Loucy (cell line): Measurements from ENCODE around the gene ZFP62.

ENCODE experiments used
- H2AFZ ChIP-seq: fragments of 200-600 bp; sonication (generic); 2 replicates; pipeline ENCODE4 v1.6.0; 2016; ENCODE audit warnings: antibody characterized with exemption, mild to moderate bottlenecking, low read length, moderate library complexity
- H3F3A ChIP-seq: fragments of 200-600 bp; 2 replicates; pipeline ENCODE4 v1.6.0; 2016; ENCODE audit warnings: antibody characterized with exemption, low read depth, mild to moderate bottlenecking
- H3K27me3 ChIP-seq: fragments of 200-600 bp; sonication (generic); 2 replicates; pipeline ENCODE4 v1.6.1; 2014; ENCODE audit warnings: low read length, mild to moderate bottlenecking; ENCODE audit not compliant: insufficient read depth, poor library complexity, severe bottlenecking
- H3K36me3 ChIP-seq: fragments of 200-600 bp; sonication (generic); 2 replicates; pipeline ENCODE4 v1.6.1; 2016; ENCODE audit warnings: low read length; ENCODE audit not compliant: insufficient read depth
- H3K4me1 ChIP-seq: fragments of 200-600 bp; sonication (generic); 2 replicates; pipeline ENCODE4 v1.5.1; 2014; ENCODE audit warnings: low read length, mild to moderate bottlenecking; ENCODE audit not compliant: insufficient read depth, poor library complexity, severe bottlenecking
- H3K4me2 ChIP-seq: fragments of 200-600 bp; sonication (generic); 2 replicates; pipeline ENCODE4 v1.6.0; 2014; ENCODE audit warnings: antibody characterized with exemption, low read length, low read depth, mild to moderate bottlenecking; ENCODE audit not compliant: poor library complexity, severe bottlenecking
- H3K4me3 ChIP-seq: fragments of 200-600 bp; sonication (generic); 2 replicates; pipeline ENCODE4 v1.5.1; 2014; ENCODE audit warnings: low read length, mild to moderate bottlenecking, mixed read lengths; ENCODE audit not compliant: poor library complexity, severe bottlenecking
- H3K79me2 ChIP-seq: fragments of 200-600 bp; sonication (generic); 2 replicates; pipeline ENCODE4 v1.6.1; 2014; ENCODE audit warnings: low read length; ENCODE audit not compliant: insufficient read depth
- H3K9ac ChIP-seq: fragments of 200-600 bp; sonication (generic); 2 replicates; pipeline ENCODE4 v1.6.0; 2014; ENCODE audit warnings: mild to moderate bottlenecking, low read depth, low read length, moderate library complexity; ENCODE audit not compliant: poor library complexity, severe bottlenecking
- H3K9me2 ChIP-seq: fragments of 200-600 bp; sonication (generic); replicated peaks from 2 replicates; pipeline ENCODE4 v1.6.1; 2016; ENCODE audit warnings: low read depth, low read length, mixed read lengths
- H3K9me3 ChIP-seq: fragments of 200-600 bp; sonication (generic); 2 replicates; pipeline ENCODE4 v1.6.1; 2014; ENCODE audit warnings: mild to moderate bottlenecking, antibody characterized with exemption, low read length, low read depth; ENCODE audit not compliant: insufficient read depth
- H4K20me1 ChIP-seq: fragments of 200-600 bp; sonication (generic); 2 replicates; pipeline ENCODE4 v1.6.0; 2014; ENCODE audit warnings: antibody characterized with exemption, low read length, mild to moderate bottlenecking; ENCODE audit not compliant: insufficient read depth, poor library complexity, severe bottlenecking
- CTCF ChIP-seq: fragments of 200-600 bp; sonication (generic); conservative IDR thresholded peaks from 2 replicates; pipeline ENCODE4 v1.5.1; 2014; ENCODE audit warnings: mild to moderate bottlenecking, antibody characterized with exemption, low read length
- EZH2phosphoT487 ChIP-seq: fragments of 200-600 bp; IDR thresholded peaks from 2 replicates; pipeline ENCODE4 v1.6.1; 2018; ENCODE audit warnings: antibody characterized with exemption, mild to moderate bottlenecking, moderate library complexity, borderline replicate concordance

ZFP62 gene

DNA sequence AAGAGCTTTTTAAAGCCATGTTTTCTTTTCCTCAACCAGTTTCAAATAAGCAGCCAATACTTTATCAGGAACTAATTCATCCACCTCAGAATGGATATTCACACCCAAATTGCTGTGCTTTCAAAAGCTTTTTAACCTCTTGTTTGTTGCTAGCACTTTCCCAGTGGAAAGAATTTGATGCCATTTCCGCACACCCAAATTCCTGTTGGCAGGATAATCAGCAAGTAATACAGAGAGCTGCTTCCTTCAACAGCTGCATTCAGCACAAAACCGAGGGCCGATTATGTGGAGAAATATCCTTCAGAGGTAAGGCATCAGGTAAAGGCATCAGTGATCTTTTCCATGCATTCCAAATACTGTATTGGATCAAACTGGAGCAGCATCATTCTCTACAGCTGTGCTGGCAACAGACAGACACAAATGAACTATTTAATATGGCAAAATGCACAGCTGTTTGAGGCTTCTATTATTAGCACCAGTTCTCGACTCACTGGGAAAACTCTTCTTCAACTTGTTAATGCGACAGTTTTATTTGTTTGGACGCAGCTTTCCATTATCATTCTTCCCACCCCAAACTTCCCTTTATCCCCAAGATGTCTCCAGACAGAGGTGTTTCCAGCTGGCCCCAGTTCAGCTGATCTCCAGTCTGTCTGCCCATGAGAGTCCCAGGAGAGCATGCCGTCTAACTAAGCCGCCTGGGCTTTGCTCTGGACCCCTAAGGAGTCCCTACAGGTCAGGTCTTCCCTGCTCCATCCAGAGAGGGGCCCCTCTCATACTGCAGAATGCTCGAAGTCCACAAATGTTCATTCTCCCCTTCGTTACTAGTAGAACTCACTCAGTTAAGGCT is 36.2 kb downstream of the ZFP62 start:
- H3K4me3 ChIP-seq = no peak overlapping the region
- H3K4me1 ChIP-seq = peaks cover 1% of the 10 kb centered on the region
- H3K9ac ChIP-seq = no peak overlapping the region
- TF ChIP-seq EZH2phosphoT487 (no peak), CTCF (no peak)
- peaks cover 3% of the 10 kb centered on the region for H3K79me2 ChIP-seq
- no peak overlapping the region for H3K4me2 ChIP-seq
- no peaks in the 10 kb centered on the region for H3F3A ChIP-seq
- no peaks in the 10 kb centered on the region for H3K36me3 ChIP-seq
- no peaks in the 10 kb centered on the region for H3K9me2 ChIP-seq
- H2AFZ ChIP-seq = no peak overlapping the region
- no peaks in the 10 kb centered on the region for H4K20me1 ChIP-seq
- no peaks in the 10 kb centered on the region for H3K9me3 ChIP-seq
- no peaks in the 10 kb centered on the region for H3K27me3 ChIP-seq

GRCh38 chr5:180823940-180824629 is 37.0 kb downstream of the ZFP62 start:
- no peak overlapping the region for H3K4me3 ChIP-seq
- no peaks in the 10 kb centered on the region for H3K36me3 ChIP-seq
- no peaks in the 10 kb centered on the region for H3K27me3 ChIP-seq
- no peak overlapping the region for H2AFZ ChIP-seq
- H3K9ac ChIP-seq = no peak overlapping the region
- no peaks in the 10 kb centered on the region for H4K20me1 ChIP-seq
- H3K9me3 ChIP-seq = no peaks in the 10 kb centered on the region
- no peaks in the 10 kb centered on the region for H3K79me2 ChIP-seq
- H3K4me1 ChIP-seq = no peaks in the 10 kb centered on the region
- no peaks in the 10 kb centered on the region for H3K9me2 ChIP-seq
- H3K4me2 ChIP-seq = no peak overlapping the region
- H3F3A ChIP-seq = no peaks in the 10 kb centered on the region
- TF ChIP-seq CTCF (no peak), EZH2phosphoT487 (no peak)

DNA sequence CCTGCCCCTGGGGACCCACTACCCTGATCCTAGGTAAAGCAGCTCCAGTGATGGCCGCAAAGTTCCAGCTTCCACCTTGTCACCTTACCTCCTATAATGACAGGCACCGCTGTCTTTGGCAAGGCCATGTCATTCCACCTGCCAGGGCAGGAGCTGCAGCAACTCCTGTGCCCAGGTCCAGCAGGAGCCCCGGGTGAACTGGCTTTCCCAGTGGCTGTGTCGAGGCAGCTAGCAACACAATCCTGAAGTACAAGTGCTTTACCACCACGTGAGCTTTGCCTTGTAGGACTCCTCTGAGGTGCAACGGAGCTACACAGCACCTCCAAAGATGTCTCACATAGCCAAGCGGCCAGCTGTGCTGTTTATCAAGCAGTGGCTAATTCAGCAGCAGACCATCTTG is 37.7 kb downstream of the ZFP62 start:
- Histone ChIP-seq H3K9me3 (no peaks in the 10 kb centered on the region), H3F3A (no peaks in the 10 kb centered on the region), H3K79me2 (no peaks in the 10 kb centered on the region), H3K9me2 (no peaks in the 10 kb centered on the region), H2AFZ (no peak overlapping the region), H3K36me3 (no peaks in the 10 kb centered on the region), H3K4me1 (no peaks in the 10 kb centered on the region), H3K9ac (no peak overlapping the region), H3K27me3 (no peaks in the 10 kb centered on the region), H3K4me3 (no peak overlapping the region), H3K4me2 (no peak overlapping the region), H4K20me1 (no peaks in the 10 kb centered on the region)
- TF ChIP-seq CTCF (no peak), EZH2phosphoT487 (no peak)
